ENCODE data around the gene SLC12A7. TPM values are rescaled to one million over a fixed set of nuclear protein-coding genes. Genes with fewer than 3 reads are reported as not detected.

The SLC12A7 gene
- polyA plus RNA-seq, 1 donor (not counting 4 experiments of a cell fraction or from before 2014, with no cell fraction given), result 1.5 TPM

DNA sequence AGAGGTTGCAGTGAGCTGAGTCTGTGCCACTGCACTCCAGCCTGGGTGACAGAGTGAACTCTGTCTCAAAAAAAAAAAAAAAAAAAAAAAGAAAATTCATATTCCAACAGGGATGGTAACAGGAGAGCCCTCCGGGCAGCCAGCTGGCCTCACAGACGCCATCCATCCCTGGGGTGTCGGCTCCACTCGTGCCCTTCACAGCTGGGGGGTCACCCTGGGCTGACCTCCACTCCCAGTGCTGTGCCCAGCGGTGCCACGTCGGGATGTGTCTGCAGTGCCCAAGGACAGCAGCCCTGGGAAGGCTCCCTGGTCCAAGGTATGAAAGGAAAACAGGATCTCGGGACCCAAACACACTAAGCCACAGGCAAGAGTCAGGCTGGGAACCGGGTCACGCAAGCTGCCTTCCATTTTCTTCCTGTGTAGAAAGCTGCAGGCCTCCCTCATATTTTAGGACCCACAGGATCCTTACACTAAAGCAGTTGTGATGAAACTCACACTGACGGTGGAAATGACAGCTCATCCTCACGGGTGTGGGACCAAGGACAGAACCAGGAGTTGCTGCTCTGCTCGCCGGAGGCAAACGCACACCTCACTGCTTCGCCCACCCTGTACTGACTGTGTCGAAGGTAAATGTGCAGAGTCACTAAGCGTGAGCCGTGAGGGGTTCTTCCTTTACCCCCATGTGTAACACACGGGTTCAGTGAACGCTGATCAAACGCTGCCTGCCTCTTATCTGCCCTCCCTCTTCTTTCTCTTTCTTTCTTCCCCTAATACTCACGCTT lies 5.3 kb downstream of the SLC12A7 start:
- TF ChIP-seq EZH2 (IDR thresholded peaks at IDR 0.05; ENCODE audit: low read length) (no peak), CTCF (optimal IDR thresholded peaks at IDR 0.05 in 1 of 3, IDR thresholded peaks at IDR 0.05 in 1 of 3, conservative IDR thresholded peaks at IDR 0.05 in 1 of 3; ENCODE audit: extremely low read depth in 1 of 3, insufficient read depth in 2 of 3, low read length in 3 of 3) (no peak)
- dilution Hi-C loops (cut with MboI; ENCODE audit: extremely low pct_ligation_motif_present, low sequenced_read_pairs), result no loop called here
- DNase-seq (ENCODE audit: low read depth, low spot score) (no peak), FAIRE-seq (no peak)
- Histone ChIP-seq H4K20me1 (ENCODE audit: control insufficient read depth, extremely low read depth, insufficient read depth, low read length) (no peaks in the 10 kb centered on the region), H2AFZ (ENCODE audit: control insufficient read depth, low read length) (no peak overlapping the region), H3K27ac (ENCODE audit: control insufficient read depth, insufficient read depth, low read length) (no peak overlapping the region), H3K4me1 (ENCODE audit: control insufficient read depth, extremely low read depth, insufficient read depth, low read length) (no peaks in the 10 kb centered on the region), H3K36me3 (ENCODE audit: control insufficient read depth in 2 of 2, extremely low read depth in 1 of 2, insufficient read depth in 2 of 2, low read length in 2 of 2) (no peaks in the 10 kb centered on the region), H3K9ac (ENCODE audit: control insufficient read depth, extremely low read depth, insufficient read depth, low read length) (no peak overlapping the region), H3K4me3 (ENCODE audit: control insufficient read depth in 2 of 3, extremely low read depth in 1 of 3, insufficient read depth in 2 of 3, low read depth in 1 of 3, low read length in 3 of 3) (no peak overlapping the region), H3K9me1 (ENCODE audit: control insufficient read depth, extremely low read depth, insufficient read depth, low read length) (no peaks in the 10 kb centered on the region), H3K79me2 (ENCODE audit: control insufficient read depth, insufficient read depth, low read length) (no peaks in the 10 kb centered on the region), H3K27me3 (ENCODE audit: control insufficient read depth, extremely low read depth, insufficient read depth, low read length) (peaks cover 19% of the 10 kb centered on the region), H3K4me2 (ENCODE audit: control insufficient read depth, extremely low read depth, insufficient read depth, low read depth, low read length) (no peak overlapping the region), H3K9me3 (ENCODE audit: control insufficient read depth, low read depth, low read length) (no peaks in the 10 kb centered on the region)

GRCh38 chr5:1105350-1106265 lies 6.3 kb downstream of the SLC12A7 start:
- FAIRE-seq (no peak), DNase-seq (ENCODE audit: low read depth, low spot score) (no peak)
- H2AFZ ChIP-seq (ENCODE audit: control insufficient read depth, low read length), result no peak overlapping the region
- no peak overlapping the region for H3K27ac ChIP-seq (ENCODE audit: control insufficient read depth, insufficient read depth, low read length)
- H3K9ac ChIP-seq (ENCODE audit: control insufficient read depth, extremely low read depth, insufficient read depth, low read length), result no peak overlapping the region
- H3K4me3 ChIP-seq (ENCODE audit: control insufficient read depth in 2 of 3, extremely low read depth in 1 of 3, insufficient read depth in 2 of 3, low read depth in 1 of 3, low read length in 3 of 3), result no peak overlapping the region
- H3K4me1 ChIP-seq (ENCODE audit: control insufficient read depth, extremely low read depth, insufficient read depth, low read length), result no peaks in the 10 kb centered on the region
- no peaks in the 10 kb centered on the region for H3K79me2 ChIP-seq (ENCODE audit: control insufficient read depth, insufficient read depth, low read length)
- no peaks in the 10 kb centered on the region for H3K9me1 ChIP-seq (ENCODE audit: control insufficient read depth, extremely low read depth, insufficient read depth, low read length)
- TF ChIP-seq CTCF (optimal IDR thresholded peaks at IDR 0.05 in 1 of 3, IDR thresholded peaks at IDR 0.05 in 1 of 3, conservative IDR thresholded peaks at IDR 0.05 in 1 of 3; ENCODE audit: extremely low read depth in 1 of 3, insufficient read depth in 2 of 3, low read length in 3 of 3) (no peak), EZH2 (IDR thresholded peaks at IDR 0.05; ENCODE audit: low read length) (no peak)
- H3K4me2 ChIP-seq (ENCODE audit: control insufficient read depth, extremely low read depth, insufficient read depth, low read depth, low read length), result no peak overlapping the region
- H3K36me3 ChIP-seq (ENCODE audit: control insufficient read depth in 2 of 2, extremely low read depth in 1 of 2, insufficient read depth in 2 of 2, low read length in 2 of 2), result no peaks in the 10 kb centered on the region
- peaks cover 14% of the 10 kb centered on the region for H3K27me3 ChIP-seq (ENCODE audit: control insufficient read depth, extremely low read depth, insufficient read depth, low read length)
- dilution Hi-C loops (cut with MboI; ENCODE audit: extremely low pct_ligation_motif_present, low sequenced_read_pairs), result no loop called here
- no peaks in the 10 kb centered on the region for H4K20me1 ChIP-seq (ENCODE audit: control insufficient read depth, extremely low read depth, insufficient read depth, low read length)
- H3K9me3 ChIP-seq (ENCODE audit: control insufficient read depth, low read depth, low read length), result no peaks in the 10 kb centered on the region

Data from keratinocyte (primary cell).